HCT116 (cell line): ENCODE data around the gene WSB1.

Experiments used
- CEBPB ChIP-seq: IDR thresholded peaks from 2 replicates; pipeline ENCODE4 v1.6.1; 2012; ENCODE audit warnings: low read depth
- CTCF ChIP-seq, 3 experiments: fragments of 200-600 bp in 1 of 3; sonication (generic) in 1 of 3; IDR thresholded peaks in 2 of 3; conservative IDR thresholded peaks in 1 of 3; 2 replicates each; pipeline ENCODE4 v1.5.1; 2012 to 2017; ENCODE audit warnings: low read depth in 2 of 3, low read length in 2 of 3, antibody characterized with exemption in 1 of 3, borderline replicate concordance in 1 of 3, control low read depth in 1 of 3, mild to moderate bottlenecking in 1 of 3, mixed read lengths in 1 of 3, mixed run types in 1 of 3, moderate library complexity in 1 of 3; ENCODE audit not compliant: insufficient read depth in 1 of 3
- ELF1 ChIP-seq: IDR thresholded peaks from 2 replicates; pipeline ENCODE4 v1.6.1; 2012; ENCODE audit warnings: low read depth, borderline replicate concordance
- EZH2 ChIP-seq: fragments of 200-600 bp; sonication (generic); IDR thresholded peaks from 2 replicates; pipeline ENCODE4 v1.6.1; 2017; ENCODE audit warnings: antibody characterized with exemption, mixed run types
- JUND ChIP-seq: IDR thresholded peaks from 2 replicates; pipeline ENCODE4 v1.6.1; 2012
- MAX ChIP-seq: IDR thresholded peaks from 2 replicates; pipeline ENCODE4 v1.6.1; 2012
- POLR2A ChIP-seq: IDR thresholded peaks from 2 replicates; pipeline ENCODE4 v1.7.0; 2011; ENCODE audit warnings: borderline replicate concordance; ENCODE audit not compliant: insufficient read depth, insufficient read length; ENCODE audit errors: extremely low read depth
- POLR2AphosphoS5 ChIP-seq: IDR thresholded peaks from 2 replicates; pipeline ENCODE4 v1.6.1; 2011; ENCODE audit warnings: mild to moderate bottlenecking, low read depth, low read length, moderate library complexity
- RAD21 ChIP-seq: IDR thresholded peaks from 2 replicates; pipeline ENCODE4 v1.6.1; 2012; ENCODE audit warnings: low read depth, mild to moderate bottlenecking
- SRF ChIP-seq: IDR thresholded peaks from 2 replicates; pipeline ENCODE4 v1.6.1; 2012; ENCODE audit warnings: low read depth
- TCF7L2 ChIP-seq: IDR thresholded peaks from 2 replicates; pipeline ENCODE4 v1.7.0; 2011; ENCODE audit warnings: borderline replicate concordance, inconsistent platforms; ENCODE audit not compliant: insufficient read depth, insufficient read length; ENCODE audit errors: extremely low read depth
- YY1 ChIP-seq: IDR thresholded peaks from 2 replicates; pipeline ENCODE4 v1.6.1; 2011; ENCODE audit warnings: low read length, low read depth, moderate library complexity, mild to moderate bottlenecking; ENCODE audit not compliant: insufficient replicate concordance; ENCODE audit errors: extremely low read depth
- ZFX ChIP-seq: fragments of 450-650 bp; IDR thresholded peaks from 2 replicates; pipeline ENCODE4 v1.6.1; 2017

GRCh38 chr17:27288183-27288582 lies 5.7 kb upstream of the WSB1 start:
- TF ChIP-seq SRF = no peak
- no peak for TF ChIP-seq CTCF (IDR thresholded peaks at IDR 0.05 in 2 of 3, conservative IDR thresholded peaks at IDR 0.05 in 1 of 3; ENCODE audit: borderline replicate concordance in 1 of 3, insufficient read depth in 1 of 3, low read depth in 2 of 3, low read length in 2 of 3)
- no peak for TF ChIP-seq JUND
- TF ChIP-seq EZH2 = no peak
- no peak for TF ChIP-seq YY1
- no peak for TF ChIP-seq MAX
- TF ChIP-seq CEBPB = no peak
- no peak for TF ChIP-seq POLR2A
- TF ChIP-seq RAD21 = no peak
- TF ChIP-seq ELF1 = no peak
- TF ChIP-seq POLR2AphosphoS5 = no peak
- no peak for TF ChIP-seq TCF7L2
- TF ChIP-seq ZFX = no peak
